HFF-Myc (cell line): ENCODE measurements around the gene ACYP2.

ENCODE experiments used
- DNase-seq: peaks from one replicate; pipeline ENCODE4 v3.0.0-alpha.2; 2011; ENCODE audit warnings: low read depth; ENCODE audit errors: extremely low read depth
- H3K4me3 ChIP-seq: replicated peaks from 2 replicates; pipeline ENCODE4 v1.5.1; 2011; ENCODE audit warnings: low read depth, mild to moderate bottlenecking, control low read depth, low read length
- CTCF ChIP-seq: IDR thresholded peaks from 2 replicates; pipeline ENCODE4 v1.5.1; 2012; ENCODE audit warnings: mild to moderate bottlenecking, low read depth, low read length, control low read depth; ENCODE audit errors: missing control alignments

The ACYP2 gene

GRCh38 chr2:54099370-54099769 is 16.0 kb upstream of the ACYP2 start:
- no peak for DNase-seq
- no peak overlapping the region for H3K4me3 ChIP-seq
- TF ChIP-seq CTCF = no peak

DNA sequence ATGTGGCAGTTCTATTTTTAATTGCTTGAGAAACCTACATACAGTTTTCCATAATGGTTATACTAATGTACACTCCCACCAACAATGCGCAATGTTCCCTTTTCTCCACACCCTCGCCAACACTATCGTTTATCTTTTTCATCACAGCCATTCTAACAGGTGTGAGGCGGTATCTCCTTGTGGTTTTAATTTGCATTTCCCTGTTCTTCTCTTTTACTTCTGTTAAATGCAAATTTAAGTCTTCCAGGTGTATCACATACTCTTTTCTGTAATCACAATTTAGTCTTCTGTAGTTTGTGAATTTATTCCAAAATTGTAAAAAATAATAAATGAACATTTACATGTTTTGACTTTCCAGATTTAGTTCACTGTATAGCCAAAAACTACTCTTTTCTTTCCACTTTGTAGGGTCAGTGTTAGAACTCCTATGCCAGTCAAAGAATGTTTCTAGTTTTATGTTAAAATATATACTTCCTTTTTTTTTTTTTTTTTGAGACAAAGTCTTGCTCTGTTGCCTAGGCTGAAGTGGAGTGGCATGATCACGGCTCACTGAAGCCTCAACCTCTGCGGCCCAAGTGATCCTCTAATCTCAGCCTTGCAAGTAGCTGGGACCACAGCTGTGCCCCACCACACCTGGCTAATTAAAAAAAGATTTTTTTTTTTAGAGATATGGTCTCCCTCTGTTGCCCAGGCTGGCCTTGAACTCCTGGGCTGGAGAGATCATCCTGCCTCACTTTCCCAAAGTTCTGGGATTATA is 15.4 kb upstream of the ACYP2 start:
- H3K4me3 ChIP-seq = no peak overlapping the region
- no peak for DNase-seq
- TF ChIP-seq CTCF = no peak

DNA sequence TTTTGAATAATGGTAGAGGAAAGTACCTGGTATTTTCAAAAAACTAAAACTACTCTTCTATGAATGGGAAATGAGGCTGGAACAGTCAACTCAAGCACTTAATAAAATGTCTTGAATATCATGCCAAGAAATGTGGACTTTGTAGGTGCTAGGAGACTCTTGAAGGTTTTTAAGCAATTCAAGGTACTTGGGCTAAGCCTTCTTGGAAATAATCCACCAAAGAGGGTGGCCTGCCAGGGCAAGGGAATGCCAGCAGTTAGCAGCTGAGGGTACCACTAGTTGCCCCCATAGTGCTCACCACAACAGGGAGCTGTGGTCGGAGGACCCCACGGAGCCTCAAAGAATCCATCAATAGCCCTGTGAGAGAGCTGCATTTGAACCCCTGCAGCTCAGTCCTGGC is 14.6 kb upstream of the ACYP2 start:
- H3K4me3 ChIP-seq = no peak overlapping the region
- TF ChIP-seq CTCF = no peak
- DNase-seq = no peak

GRCh38 chr2:54103454-54104314 is 11.7 kb upstream of the ACYP2 start:
- H3K4me3 ChIP-seq = no peak overlapping the region
- peak; percentile 41 for DNase-seq
- TF ChIP-seq CTCF = no peak

- no peak for DNase-seq
- TF ChIP-seq CTCF = peak; percentile 75
- no peak overlapping the region for H3K4me3 ChIP-seq
Measured at GRCh38 chr2:54106631-54107454, 8.6 kb upstream of the ACYP2 start.

- no peak for DNase-seq
- no peak for TF ChIP-seq CTCF
- H3K4me3 ChIP-seq = no peak overlapping the region
Measured at GRCh38 chr2:54107455-54107764, 8.0 kb upstream of the ACYP2 start.
